Uterus (tissue), 4 donors: ENCODE results near the gene C1orf141. TPM values are rescaled to one million over a fixed set of nuclear protein-coding genes. Genes with fewer than 3 reads are reported as not detected.
A peak's percentile ranks its signal among the peaks of the same experiment; 100 is the strongest.

Source experiments
- DNase-seq, 2 donors: peaks; one replicate each; pipeline ENCODE4 v3.0.0-alpha.2; 2019 to 2020
- H3K27ac ChIP-seq, 2 donors: fragments of 200-600 bp; sonication (generic); 1 replicate in 1 of 2; 2 replicates in 1 of 2; pipeline ENCODE4 v1.5.1; 2016 to 2018
- H3K27me3 ChIP-seq, 2 donors: fragments of 200-600 bp; sonication (generic); one replicate each; pipeline ENCODE4 v1.5.1; 2018 to 2019; ENCODE audit warnings: control low read depth in 1 of 2
- H3K36me3 ChIP-seq, 2 donors: fragments of 200-600 bp; sonication (generic); one replicate each; pipeline ENCODE4 v1.5.1; 2019; ENCODE audit warnings: control low read depth in 1 of 2
- H3K4me1 ChIP-seq, 2 donors: fragments of 200-600 bp; sonication (generic); one replicate each; pipeline ENCODE4 v1.5.1; 2018 to 2019; ENCODE audit warnings: control low read depth in 1 of 2
- H3K4me3 ChIP-seq, 2 donors: fragments of 200-600 bp; sonication (generic); 1 replicate in 1 of 2; 2 replicates in 1 of 2; pipeline ENCODE4 v1.5.1; 2018 to 2019; ENCODE audit warnings: mild to moderate bottlenecking in 1 of 2
- H3K9me3 ChIP-seq, 2 donors: fragments of 200-600 bp; sonication (generic); one replicate each; pipeline ENCODE4 v1.5.1; 2019; ENCODE audit warnings: control low read depth in 1 of 2
- CTCF ChIP-seq, 4 experiments: fragments of 200-600 bp in 2 of 4; fragments of 450-650 bp in 2 of 4; sonication (generic) in 2 of 4; IDR thresholded peaks; one replicate each; pipeline ENCODE4 v1.5.1; 2016 to 2019; ENCODE audit warnings: antibody characterized with exemption in 4 of 4, mild to moderate bottlenecking in 2 of 4, moderate library complexity in 1 of 4
- POLR2A ChIP-seq, 2 donors: fragments of 450-650 bp; IDR thresholded peaks; one replicate each; pipeline ENCODE4 v1.6.1; 2016; ENCODE audit warnings: antibody characterized with exemption in 2 of 2, mild to moderate bottlenecking in 1 of 2, moderate library complexity in 1 of 2
- intact Hi-C: fragments of 100-400 bp; cut with DNase I; formaldehyde crosslinking; loops from one replicate; pipeline ENCODE4 v1.15.1; 2023; ENCODE audit warnings: low total_unique reads
- small RNA-seq: library from RNA; depleted of rRNA; stranded (forward); fragments of <200 nt; gene quantifications from one replicate; pipeline ENCODE3, GENCODE V24; 2016
- total RNA-seq, 4 donors: library from RNA; depleted of rRNA in 3 of 4; stranded (reverse); fragments of >200 nt in 3 of 4; gene quantifications; one replicate each; pipeline versions ENCODE4 v1.1.0 to v1.2.4, GENCODE V29; 2014 to 2023
- donor health status: DM: yes; HTN: yes; CAD: no.

Gene C1orf141
- total RNA-seq, 4 donors from 2014 or later, result not detected

- no peaks in the 10 kb centered on the region for H3K9me3 ChIP-seq
- no peak for DNase-seq
- H3K4me3 ChIP-seq, result no peak overlapping the region
- intact Hi-C loops, result no loop called here
- H3K27me3 ChIP-seq, result no peaks in the 10 kb centered on the region
- TF ChIP-seq POLR2A (IDR thresholded peaks at IDR 0.05), result no peak
- no peak for TF ChIP-seq CTCF (IDR thresholded peaks at IDR 0.05)
- no peak overlapping the region for H3K27ac ChIP-seq
- H3K36me3 ChIP-seq, result no peaks in the 10 kb centered on the region
- no peaks in the 10 kb centered on the region for H3K4me1 ChIP-seq
Observed at GRCh38 chr1:67044631-67045270, 90.0 kb downstream of the C1orf141 start.

GRCh38 chr1:67043366-67043765, 91.4 kb downstream of the C1orf141 start:
- intact Hi-C loops, result no loop called here
- H3K27ac ChIP-seq, result peak overlapping the region in 1 of 2 donors; percentile 70
- TF ChIP-seq POLR2A (IDR thresholded peaks at IDR 0.05) (no peak), CTCF (IDR thresholded peaks at IDR 0.05) (no peak)
- no peak for DNase-seq
- H3K9me3 ChIP-seq, result no peaks in the 10 kb centered on the region
- no peaks in the 10 kb centered on the region for H3K27me3 ChIP-seq
- H3K4me1 ChIP-seq, result no peaks in the 10 kb centered on the region
- no peaks in the 10 kb centered on the region for H3K36me3 ChIP-seq
- no peak overlapping the region for H3K4me3 ChIP-seq

Small RNA genes lying within 50 kb of the gene (small RNA-seq; reads per million reads assigned to genes)
- gene RF00322, result not detected

Other genes starting within 250 kb of the C1orf141 start
- gene DNAI4, start 210.1 kb downstream of the C1orf141 start, total RNA-seq, result 10 to 100 TPM; 30.6 to 99.5 (median 55.4) TPM
- gene MIER1, start 210.0 kb downstream of the C1orf141 start, total RNA-seq, result 10 to 100 TPM; 25.1 to 59.9 (median 44.9) TPM
- 10 to 100 TPM in 2 of 4 donors, 1 to 10 TPM in 2; 5.0 to 21.8 (median 8.8) TPM for gene SLC35D1, start 80.8 kb downstream of the C1orf141 start, total RNA-seq
- under 1 TPM in 1 of 4 donors, not detected in 3; 0.21 TPM for gene IL23R, start 31.5 kb upstream of the C1orf141 start, total RNA-seq
- 1 to 10 TPM in 1 of 4 donors, under 1 TPM in 1, not detected in 2; 0.64 to 1.1 TPM for gene IL12RB2, start 172.9 kb upstream of the C1orf141 start, total RNA-seq